HL-60 (cell line): ENCODE data around the gene COX7B2.

Experiments
- CTCF ChIP-seq: IDR thresholded peaks from one replicate; pipeline ENCODE4 v1.5.1; 2011; ENCODE audit warnings: low read length, control low read depth, inconsistent platforms; ENCODE audit not compliant: insufficient read depth
- POLR2AphosphoS5 ChIP-seq: IDR thresholded peaks from 2 replicates; pipeline ENCODE4 v1.6.1; 2012; ENCODE audit warnings: low read depth
- REST ChIP-seq: IDR thresholded peaks from 2 replicates; pipeline ENCODE4 v1.6.1; 2012; ENCODE audit warnings: low read depth; ENCODE audit not compliant: insufficient replicate concordance
- SPI1 ChIP-seq: IDR thresholded peaks from 2 replicates; pipeline ENCODE4 v1.6.1; 2012; ENCODE audit warnings: low read depth, mild to moderate bottlenecking, borderline replicate concordance

- TF ChIP-seq CTCF (no peak), POLR2AphosphoS5 (no peak), REST (no peak), SPI1 (no peak)
These were observed 143.6 kb downstream of the COX7B2 start for GRCh38 chr4:46765465-46765864.
